ENCODE results near the gene MEPCE. TPM values are rescaled to one million over a fixed set of nuclear protein-coding genes. Genes with fewer than 3 reads are reported as not detected.
"Not testable (repeated sequence)": the region's sequence is repeated elsewhere in the genome, so short reads cannot be mapped to it uniquely, and the experiment has no call there.

The MEPCE gene
- polyA plus RNA-seq, result 19.8 TPM

- Mint-ChIP-seq H3K27me3 (peaks cover 6% of the 10 kb centered on the region), H3K4me3 (peak within 1 kb of the TSS; percentile 85 to 100 (median 98)), H3K9me3 (no peaks in the 10 kb centered on the region), H3K36me3 (peaks cover 3% of the 10 kb centered on the region), H3K4me1 (peaks cover 11 to 30% (median 25%) of the 10 kb centered on the region in 3 donors), H3K27ac (peak within 1 kb of the TSS; percentile 99 to 100 (median 100))
These were observed at the start of gene MEPCE for GRCh38 chr7:100429637-100430492. MEPCE (plus strand) TSS chr7:100429831; CDS start chr7:100430019, 188 bp downstream.

- Mint-ChIP-seq H3K27me3 (no peaks in the 10 kb centered on the region), H3K36me3 (peaks cover 2% of the 10 kb centered on the region), H3K27ac (peak overlapping the region in 1 of 3 donors; percentile 24), H3K4me1 (peaks cover 12 to 16% (median 14%) of the 10 kb centered on the region in 3 donors), H3K9me3 (no peaks in the 10 kb centered on the region), H3K4me3 (peak overlapping the region in 1 of 4 donors; percentile 46)
These were observed 49.4 kb upstream of the MEPCE start for GRCh38 chr7:100380196-100380595.

- not testable (repeated sequence) for H3K36me3 Mint-ChIP-seq, H3K9me3 Mint-ChIP-seq, H3K27me3 Mint-ChIP-seq, H3K4me3 Mint-ChIP-seq, H3K27ac Mint-ChIP-seq
- H3K4me1 Mint-ChIP-seq, result peaks cover 8 to 16% (median 10%) of the 10 kb centered on the region in 3 donors
These were observed 47.9 kb upstream of the MEPCE start for GRCh38 chr7:100381531-100382233.

GRCh38 chr7:100382234-100382853 is 47.3 kb upstream of the MEPCE start:
- H3K4me3 Mint-ChIP-seq, result peak overlapping the region in 1 of 4 donors; percentile 9
- not testable (repeated sequence) for H3K9me3 Mint-ChIP-seq, H3K27me3 Mint-ChIP-seq, H3K36me3 Mint-ChIP-seq
- H3K27ac Mint-ChIP-seq, result peak overlapping the region in 1 of 3 donors; percentile 32
- peaks cover 8 to 16% (median 10%) of the 10 kb centered on the region in 3 donors for H3K4me1 Mint-ChIP-seq

- no peaks in the 10 kb centered on the region for H3K27me3 Mint-ChIP-seq
- no peak overlapping the region for H3K4me3 Mint-ChIP-seq
- no peaks in the 10 kb centered on the region for H3K9me3 Mint-ChIP-seq
- H3K36me3 Mint-ChIP-seq, result no peaks in the 10 kb centered on the region
- peak overlapping the region in 1 of 3 donors; percentile 17 for H3K27ac Mint-ChIP-seq
- peaks cover 8 to 13% (median 10%) of the 10 kb centered on the region in 3 donors for H3K4me1 Mint-ChIP-seq
These were observed 44.9 kb upstream of the MEPCE start for GRCh38 chr7:100384628-100385294.

GRCh38 chr7:100386940-100387339 is 42.7 kb upstream of the MEPCE start:
- Mint-ChIP-seq H3K27ac (no peak overlapping the region), H3K27me3 (peaks cover 2% of the 10 kb centered on the region), H3K9me3 (no peaks in the 10 kb centered on the region), H3K4me3 (no peak overlapping the region), H3K36me3 (no peaks in the 10 kb centered on the region), H3K4me1 (peaks cover 8 to 11% (median 8%) of the 10 kb centered on the region in 3 donors)

GRCh38 chr7:100387695-100388094 is 41.9 kb upstream of the MEPCE start:
- Mint-ChIP-seq H3K36me3 (no peaks in the 10 kb centered on the region), H3K4me3 (no peak overlapping the region), H3K9me3 (no peaks in the 10 kb centered on the region), H3K4me1 (peaks cover 8 to 13% (median 11%) of the 10 kb centered on the region in 3 donors), H3K27me3 (peaks cover 3% of the 10 kb centered on the region), H3K27ac (no peak overlapping the region)

GRCh38 chr7:100389437-100390088 is 40.1 kb upstream of the MEPCE start:
- H3K4me3 Mint-ChIP-seq, result no peak overlapping the region
- peaks cover 16 to 18% (median 16%) of the 10 kb centered on the region in 3 donors for H3K4me1 Mint-ChIP-seq
- no peaks in the 10 kb centered on the region for H3K9me3 Mint-ChIP-seq
- peaks cover 5% of the 10 kb centered on the region for H3K27me3 Mint-ChIP-seq
- H3K36me3 Mint-ChIP-seq, result peaks cover 4% of the 10 kb centered on the region
- H3K27ac Mint-ChIP-seq, result no peak overlapping the region

- H3K36me3 Mint-ChIP-seq, result peaks cover 4% of the 10 kb centered on the region
- H3K27ac Mint-ChIP-seq, result no peak overlapping the region
- peaks cover 5% of the 10 kb centered on the region for H3K27me3 Mint-ChIP-seq
- no peak overlapping the region for H3K4me3 Mint-ChIP-seq
- peaks cover 11 to 13% (median 11%) of the 10 kb centered on the region in 3 donors for H3K4me1 Mint-ChIP-seq
- H3K9me3 Mint-ChIP-seq, result no peaks in the 10 kb centered on the region
These were observed 39.2 kb upstream of the MEPCE start for GRCh38 chr7:100390286-100391009.

GRCh38 chr7:100393233-100393905 is 36.3 kb upstream of the MEPCE start:
- H3K27me3 Mint-ChIP-seq, result peaks cover 5% of the 10 kb centered on the region
- peaks cover 23 to 27% (median 26%) of the 10 kb centered on the region in 3 donors for H3K4me1 Mint-ChIP-seq
- H3K36me3 Mint-ChIP-seq, result peaks cover 4% of the 10 kb centered on the region
- H3K4me3 Mint-ChIP-seq, result peak overlapping the region in 2 of 4 donors; percentile 56 to 57
- no peaks in the 10 kb centered on the region for H3K9me3 Mint-ChIP-seq
- no peak overlapping the region for H3K27ac Mint-ChIP-seq

- H3K27ac Mint-ChIP-seq, result no peak overlapping the region
- H3K27me3 Mint-ChIP-seq, result peaks cover 5% of the 10 kb centered on the region
- H3K4me1 Mint-ChIP-seq, result peaks cover 23 to 31% (median 30%) of the 10 kb centered on the region in 3 donors
- peaks cover 4% of the 10 kb centered on the region for H3K36me3 Mint-ChIP-seq
- no peaks in the 10 kb centered on the region for H3K9me3 Mint-ChIP-seq
- no peak overlapping the region for H3K4me3 Mint-ChIP-seq
These were observed 35.6 kb upstream of the MEPCE start for GRCh38 chr7:100394077-100394476.

GRCh38 chr7:100396421-100396982 is 33.1 kb upstream of the MEPCE start:
- H3K4me3 Mint-ChIP-seq, result peak overlapping the region; percentile 21 to 89 (median 76)
- peaks cover 8% of the 10 kb centered on the region for H3K36me3 Mint-ChIP-seq
- peaks cover 3% of the 10 kb centered on the region for H3K27me3 Mint-ChIP-seq
- H3K4me1 Mint-ChIP-seq, result peaks cover 23 to 35% (median 30%) of the 10 kb centered on the region in 3 donors
- no peaks in the 10 kb centered on the region for H3K9me3 Mint-ChIP-seq
- peak overlapping the region; percentile 70 to 93 (median 72) for H3K27ac Mint-ChIP-seq
